A673 (cell line): ENCODE measurements around the gene LRRC3. TPM values are rescaled to one million over a fixed set of nuclear protein-coding genes. Genes with fewer than 3 reads are reported as not detected.

Source experiments
- BruUV-seq: library from RNA; stranded (reverse); fragments of 400-500 nt; replicated peaks from 2 replicates; lab custom pipeline; 2021; lab: Mats Ljungman, UMichigan
- CTCF ChIA-PET: fragments of 300-600 bp; sonication (Branson Sonifier 250); formaldehyde crosslinking; loops from one replicate; lab custom pipeline; 2022; ENCODE audit warnings: antibody characterized with exemption; lab: Charles Lee
- POLR2A ChIA-PET: fragments of 300-600 bp; sonication (Branson Sonifier 250); formaldehyde crosslinking; loops from one replicate; lab custom pipeline; 2022; ENCODE audit warnings: antibody characterized with exemption; ENCODE audit not compliant: low non-redundant PET; lab: Charles Lee
- DNase-seq: peaks from one replicate; pipeline ENCODE4 v3.0.0-alpha.2; 2015; ENCODE audit warnings: low spot score
- H3K27ac ChIP-seq: fragments of 200-600 bp; sonication (generic); 2 replicates; pipeline ENCODE4 v1.5.1; 2016; ENCODE audit warnings: mixed run types, low read depth, mild to moderate bottlenecking, mixed read lengths, antibody characterized with exemption, low read length; ENCODE audit not compliant: poor library complexity, severe bottlenecking
- H3K27me3 ChIP-seq: fragments of 200-600 bp; sonication (generic); replicated peaks from 2 replicates; pipeline ENCODE4 v1.6.1; 2017; ENCODE audit warnings: mixed run types, low read depth, mild to moderate bottlenecking, mixed read lengths, antibody characterized with exemption, low read length; ENCODE audit not compliant: insufficient read depth, poor library complexity
- H3K36me3 ChIP-seq: fragments of 200-600 bp; sonication (generic); 2 replicates; pipeline ENCODE4 v1.6.1; 2016; ENCODE audit warnings: mixed run types, mild to moderate bottlenecking, mixed read lengths, antibody characterized with exemption, low read length; ENCODE audit not compliant: insufficient read depth, poor library complexity, severe bottlenecking
- H3K4me1 ChIP-seq: fragments of 200-600 bp; sonication (generic); 2 replicates; pipeline ENCODE4 v1.6.1; 2017; ENCODE audit warnings: mixed run types, mild to moderate bottlenecking, mixed read lengths, antibody characterized with exemption, low read length; ENCODE audit not compliant: insufficient read depth, poor library complexity, severe bottlenecking
- H3K4me3 ChIP-seq: fragments of 200-600 bp; sonication (generic); 2 replicates; pipeline ENCODE4 v1.5.1; 2016; ENCODE audit warnings: low read depth, mixed run types, mild to moderate bottlenecking, mixed read lengths, low read length; ENCODE audit not compliant: poor library complexity, severe bottlenecking
- H3K9me3 ChIP-seq: fragments of 200-600 bp; sonication (generic); 2 replicates; pipeline ENCODE4 v1.6.1; 2016; ENCODE audit warnings: mixed run types, low read depth, mild to moderate bottlenecking, mixed read lengths, antibody characterized with exemption, low read length; ENCODE audit not compliant: poor library complexity, severe bottlenecking
- EZH2 ChIP-seq: fragments of 200-600 bp; sonication (generic); IDR thresholded peaks from 2 replicates; pipeline ENCODE4 v1.6.1; 2017; ENCODE audit warnings: borderline replicate concordance, low read depth, mild to moderate bottlenecking, mixed read lengths, antibody characterized with exemption, low read length; ENCODE audit not compliant: poor library complexity, severe bottlenecking
- intact Hi-C: fragments of 100-400 bp; cut with micrococcal nuclease; formaldehyde crosslinking; loops from one replicate; pipeline ENCODE4 v1.10.0; 2022; ENCODE audit not compliant: unreplicated experiment
- total RNA-seq: library from RNA; stranded (reverse); gene quantifications from 2 replicates; pipeline ENCODE4 v1.2.3, GENCODE V29; 2021
- TF ChIP-seq, protein P1 (sequence below): fragments of 300-800, 200-600 bp; sonication (generic); conservative IDR thresholded peaks from 2 replicates; pipeline ENCODE4 v1.5.1; 2017; ENCODE audit warnings: low read depth, mild to moderate bottlenecking, antibody characterized with exemption, low read length, moderate library complexity, mixed read lengths

LRRC3 gene
- total RNA-seq, 1 experiment from 2014 or later: 1.5 TPM

GRCh38 chr21:44424608-44425306 is 30.6 kb upstream of the LRRC3 start:
- H3K27ac ChIP-seq: no peak overlapping the region
- TF ChIP-seq, protein P1, sequence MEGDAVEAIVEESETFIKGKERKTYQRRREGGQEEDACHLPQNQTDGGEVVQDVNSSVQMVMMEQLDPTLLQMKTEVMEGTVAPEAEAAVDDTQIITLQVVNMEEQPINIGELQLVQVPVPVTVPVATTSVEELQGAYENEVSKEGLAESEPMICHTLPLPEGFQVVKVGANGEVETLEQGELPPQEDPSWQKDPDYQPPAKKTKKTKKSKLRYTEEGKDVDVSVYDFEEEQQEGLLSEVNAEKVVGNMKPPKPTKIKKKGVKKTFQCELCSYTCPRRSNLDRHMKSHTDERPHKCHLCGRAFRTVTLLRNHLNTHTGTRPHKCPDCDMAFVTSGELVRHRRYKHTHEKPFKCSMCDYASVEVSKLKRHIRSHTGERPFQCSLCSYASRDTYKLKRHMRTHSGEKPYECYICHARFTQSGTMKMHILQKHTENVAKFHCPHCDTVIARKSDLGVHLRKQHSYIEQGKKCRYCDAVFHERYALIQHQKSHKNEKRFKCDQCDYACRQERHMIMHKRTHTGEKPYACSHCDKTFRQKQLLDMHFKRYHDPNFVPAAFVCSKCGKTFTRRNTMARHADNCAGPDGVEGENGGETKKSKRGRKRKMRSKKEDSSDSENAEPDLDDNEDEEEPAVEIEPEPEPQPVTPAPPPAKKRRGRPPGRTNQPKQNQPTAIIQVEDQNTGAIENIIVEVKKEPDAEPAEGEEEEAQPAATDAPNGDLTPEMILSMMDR: no peak
- TF ChIP-seq EZH2: no peak
- intact Hi-C loops: no loop called here
- H3K27me3 ChIP-seq: no peaks in the 10 kb centered on the region
- no peak for DNase-seq
- no peaks in the 10 kb centered on the region for H3K36me3 ChIP-seq
- ChIA-PET CTCF (no interaction called here), POLR2A (no interaction called here)
- no TSS peak for BruUV-seq
- H3K4me3 ChIP-seq: no peak overlapping the region
- H3K4me1 ChIP-seq: no peaks in the 10 kb centered on the region
- H3K9me3 ChIP-seq: peaks cover 2% of the 10 kb centered on the region

DNA sequence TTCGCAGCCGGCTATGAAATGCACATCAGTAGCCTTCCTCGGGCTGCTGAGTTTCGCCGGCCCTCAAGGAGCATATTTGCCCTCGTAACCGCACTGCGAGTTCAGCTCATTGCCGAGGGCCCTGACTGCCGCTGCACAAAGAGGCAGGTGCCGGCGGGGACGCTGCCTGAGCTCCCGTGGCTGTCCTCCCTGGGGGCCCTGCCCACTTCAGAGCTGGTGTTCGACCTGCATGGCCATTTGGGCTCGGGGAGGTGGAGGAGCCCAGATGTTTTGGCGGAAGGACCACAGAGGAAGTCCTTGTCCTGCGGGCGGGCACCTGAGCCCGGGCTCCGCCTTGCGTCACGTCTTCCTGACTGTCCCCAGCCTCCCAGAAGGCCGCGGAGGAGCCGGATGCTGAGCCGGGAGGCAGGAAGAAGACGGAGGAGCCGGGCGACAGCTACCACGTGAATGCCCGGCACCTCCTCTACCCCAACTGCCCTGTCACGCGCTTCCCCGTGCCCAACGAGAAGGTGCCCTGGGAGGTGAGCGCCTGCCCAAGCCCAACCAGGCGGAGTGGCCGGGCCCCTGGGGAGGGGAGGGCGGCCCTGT is 29.9 kb upstream of the LRRC3 start:
- Histone ChIP-seq H3K9me3 (peaks cover 6% of the 10 kb centered on the region), H3K27me3 (no peaks in the 10 kb centered on the region), H3K4me3 (no peak overlapping the region), H3K4me1 (no peaks in the 10 kb centered on the region), H3K36me3 (no peaks in the 10 kb centered on the region), H3K27ac (no peak overlapping the region)
- intact Hi-C loops: no loop called here
- BruUV-seq: no TSS peak
- no peak for DNase-seq
- TF ChIP-seq, protein P1: no peak
- no peak for TF ChIP-seq EZH2
- ChIA-PET CTCF (no interaction called here), POLR2A (no interaction called here)

GRCh38 chr21:44425895-44426662 is 29.2 kb upstream of the LRRC3 start:
- DNase-seq: no peak
- no peaks in the 10 kb centered on the region for H3K36me3 ChIP-seq
- H3K4me1 ChIP-seq: no peaks in the 10 kb centered on the region
- ChIA-PET CTCF (no interaction called here), POLR2A (no interaction called here)
- H3K27ac ChIP-seq: no peak overlapping the region
- TF ChIP-seq, protein P1: no peak
- TF ChIP-seq EZH2: no peak
- no peak overlapping the region for H3K4me3 ChIP-seq
- H3K27me3 ChIP-seq: no peaks in the 10 kb centered on the region
- intact Hi-C loops: no loop called here
- no TSS peak for BruUV-seq
- H3K9me3 ChIP-seq: peaks cover 6% of the 10 kb centered on the region
